Activated CD8-positive, alpha-beta memory T cell treated with anti-CD3 and anti-CD28 coated beads for 4 hours (primary cell): ENCODE data around the gene FGA.
"Not testable (repeated sequence)": the region's sequence is repeated elsewhere in the genome, so short reads cannot be mapped to it uniquely, and the experiment has no call there.

Experiments
- DNase-seq, 2 donors: peaks; one replicate each; pipeline ENCODE4 v3.0.0-alpha.2; 2020; ENCODE audit warnings: low read depth in 2 of 2

The FGA gene

DNA sequence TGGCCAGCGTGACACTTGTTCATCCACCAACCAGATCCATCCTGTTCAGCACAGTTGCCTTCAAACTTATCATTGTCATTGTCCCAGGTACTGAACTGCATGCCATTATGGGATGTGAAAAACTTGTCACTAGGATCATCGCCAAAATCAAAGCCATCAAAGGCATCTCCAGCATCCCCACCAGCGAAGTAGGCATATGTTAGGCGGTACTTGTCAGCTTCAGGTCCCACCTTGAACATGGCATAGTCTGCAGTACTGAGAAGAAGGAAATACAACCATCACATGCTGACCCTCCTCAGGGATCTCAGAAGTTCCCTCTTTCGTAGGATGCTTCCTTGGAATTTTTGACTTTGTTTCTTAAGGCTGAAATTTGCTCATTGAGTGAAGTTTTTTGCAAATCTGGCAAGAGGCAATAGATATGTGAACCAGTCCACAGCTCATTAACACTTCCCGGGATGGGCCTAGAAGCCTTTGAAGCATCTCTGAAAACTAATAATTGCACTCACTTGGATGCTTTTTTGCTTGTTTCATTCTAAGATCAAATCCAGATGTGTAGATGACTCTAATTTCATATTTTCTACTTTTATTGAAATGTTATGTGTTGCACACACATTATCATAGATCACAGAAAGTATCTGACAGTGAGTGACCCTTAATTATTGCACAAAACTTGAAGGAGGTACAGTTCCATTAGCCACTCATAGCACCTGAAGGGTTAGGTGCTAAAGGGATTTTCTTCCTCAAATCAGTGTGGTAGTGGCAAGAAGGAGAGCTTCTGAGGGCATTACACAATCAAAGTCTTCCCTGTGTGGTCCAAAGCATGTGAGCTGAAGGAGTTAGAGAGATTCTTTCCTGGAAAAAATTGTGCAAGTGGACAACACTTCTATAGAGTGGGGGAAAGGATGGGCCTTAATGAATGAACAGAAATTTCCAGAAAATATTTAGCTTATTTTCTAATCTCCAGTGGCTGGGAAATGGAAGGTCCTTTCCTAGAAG, 16.5 kb upstream of the FGA start:
- no peak for DNase-seq

DNA sequence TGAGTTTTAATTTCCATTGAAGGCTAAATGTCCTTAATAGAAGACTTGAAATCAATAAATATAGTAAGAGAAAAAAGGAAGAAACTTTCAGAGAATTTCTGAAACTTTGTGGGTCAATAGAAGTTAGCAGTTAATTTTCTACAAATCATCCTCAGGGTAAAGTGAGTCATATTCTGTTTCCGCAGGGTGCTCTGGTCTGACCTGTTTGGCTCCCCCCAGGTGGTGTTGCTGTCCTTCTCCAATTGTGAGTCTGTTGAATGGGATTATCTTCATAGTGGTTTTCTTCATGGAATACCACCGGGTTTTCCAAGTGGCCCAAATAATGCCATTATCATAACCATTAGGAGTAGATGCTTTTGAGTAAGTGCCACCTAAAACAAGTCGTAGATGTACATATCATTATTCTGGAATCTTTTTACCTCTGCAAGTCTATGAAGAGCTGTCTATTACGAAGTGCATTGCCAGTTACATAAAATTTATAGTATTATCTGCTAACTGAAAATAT, 14.2 kb upstream of the FGA start:
- no peak for DNase-seq

DNA sequence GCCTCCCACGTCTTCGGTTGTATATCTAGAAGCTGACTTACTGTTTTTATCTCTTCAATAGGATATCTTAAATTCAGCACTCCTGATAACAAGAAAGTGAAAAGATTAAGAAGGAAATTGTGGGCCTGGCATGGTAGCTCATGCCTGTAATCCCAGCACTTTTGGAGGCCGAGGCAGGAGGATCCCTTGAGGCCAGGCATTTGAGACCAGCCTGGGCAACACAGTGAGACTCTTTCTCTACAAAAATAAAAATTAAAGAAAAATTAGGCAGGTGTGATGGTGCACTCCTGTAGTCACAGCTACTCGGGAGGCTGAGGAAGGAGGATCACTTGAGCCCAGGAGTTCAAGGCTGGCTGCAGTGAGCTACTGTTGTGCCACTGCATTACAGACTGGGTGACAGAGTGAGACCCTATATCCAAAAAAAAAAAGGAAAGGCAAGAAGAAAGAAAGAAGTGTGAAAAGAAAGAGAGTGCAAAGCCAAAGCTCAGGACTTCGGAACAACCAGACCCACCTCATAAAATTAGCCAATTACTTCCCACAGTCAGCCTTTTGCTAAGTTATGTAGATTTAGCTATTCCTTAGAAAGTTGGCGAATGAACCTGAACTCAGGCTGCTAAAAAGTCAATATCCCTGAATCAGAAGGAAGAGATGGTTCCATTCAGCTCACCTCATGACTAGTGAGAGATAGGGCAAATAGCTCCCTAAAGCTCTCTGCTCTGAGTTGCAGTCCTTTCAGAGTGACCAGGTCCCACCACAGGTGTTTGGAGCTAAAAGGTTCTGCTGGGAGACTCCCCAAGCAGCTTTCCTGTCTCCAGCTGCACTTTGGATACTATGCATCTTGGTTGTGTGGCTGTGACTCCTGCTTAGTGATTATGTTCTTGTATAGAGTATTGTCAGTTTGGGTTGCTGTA, 12.7 kb upstream of the FGA start:
- no peak for DNase-seq

DNA sequence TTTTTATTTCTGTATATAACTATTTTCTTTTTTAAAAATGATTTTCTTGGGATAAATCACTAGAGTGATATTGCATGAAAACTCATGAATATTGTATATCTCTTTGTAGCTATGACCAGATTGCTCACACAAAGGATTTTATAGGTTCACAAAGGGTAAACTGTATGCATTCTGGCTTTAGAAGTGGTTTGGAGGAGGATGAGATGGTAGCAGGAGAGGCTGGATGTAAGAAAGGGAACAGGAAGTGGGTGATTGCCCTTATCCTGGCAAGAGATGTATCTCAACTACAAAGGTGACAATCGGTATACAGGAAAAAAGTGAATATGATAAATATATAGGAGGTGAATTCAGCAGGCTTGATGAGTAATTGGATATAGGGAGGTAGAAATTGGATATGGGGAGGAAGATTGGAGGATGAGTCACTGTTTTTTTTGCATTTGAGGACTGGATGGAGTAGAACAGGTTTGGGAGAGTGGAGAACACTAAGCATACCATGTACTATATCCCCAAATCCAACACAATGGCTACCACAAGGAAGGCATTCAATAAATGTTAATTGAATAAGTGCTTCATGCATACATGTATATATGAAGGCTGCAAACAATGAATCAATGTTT, 12.0 kb upstream of the FGA start:
- DNase-seq, result no peak

DNA sequence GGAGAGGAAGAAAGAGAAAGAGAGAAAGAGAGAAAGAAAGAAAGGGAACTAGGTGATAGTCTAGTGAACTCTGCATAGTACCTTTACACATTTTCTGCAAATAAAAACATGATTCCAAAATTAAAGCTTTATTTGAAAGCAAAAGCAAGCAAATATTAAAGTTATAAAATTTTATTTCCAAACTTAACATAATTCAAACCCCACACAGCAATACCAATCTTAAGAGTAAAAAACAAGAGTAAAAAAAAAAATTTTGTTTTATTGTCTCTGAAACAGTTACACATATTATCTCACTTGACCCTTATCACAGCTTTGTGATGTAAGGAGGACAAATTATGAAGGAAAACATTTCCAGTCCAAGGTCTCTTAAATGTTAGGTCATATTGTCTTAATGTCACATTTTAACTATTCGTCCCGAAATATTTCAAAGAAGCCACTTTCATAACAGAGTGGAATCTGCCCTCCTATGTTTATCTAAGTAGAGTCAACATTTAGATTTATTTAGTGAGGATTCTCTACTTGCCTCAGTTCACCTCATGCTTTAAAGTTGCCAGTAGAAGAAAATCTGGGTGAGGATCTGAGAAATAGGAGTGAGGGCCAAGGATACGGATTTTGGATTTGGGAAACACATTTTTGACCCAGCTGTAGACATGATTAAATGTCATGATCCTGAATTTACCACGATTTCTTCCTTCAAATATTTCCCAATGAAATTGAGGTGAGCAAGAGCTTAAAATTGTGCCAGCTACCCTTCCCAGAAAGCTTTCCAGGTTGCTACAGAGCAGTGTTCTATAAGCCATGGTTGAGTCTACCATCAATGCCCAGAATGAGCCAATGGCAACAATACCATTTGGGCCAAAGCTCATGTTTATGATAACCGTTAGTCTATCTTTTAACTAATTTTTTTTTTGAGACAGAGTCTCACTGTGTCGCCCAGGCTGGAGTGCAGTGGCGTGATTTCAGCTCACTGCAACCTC, 7.5 kb upstream of the FGA start:
- no peak for DNase-seq

GRCh38 chr4:154597281-154597680, 6.7 kb upstream of the FGA start:
- not testable (repeated sequence) for DNase-seq

DNA sequence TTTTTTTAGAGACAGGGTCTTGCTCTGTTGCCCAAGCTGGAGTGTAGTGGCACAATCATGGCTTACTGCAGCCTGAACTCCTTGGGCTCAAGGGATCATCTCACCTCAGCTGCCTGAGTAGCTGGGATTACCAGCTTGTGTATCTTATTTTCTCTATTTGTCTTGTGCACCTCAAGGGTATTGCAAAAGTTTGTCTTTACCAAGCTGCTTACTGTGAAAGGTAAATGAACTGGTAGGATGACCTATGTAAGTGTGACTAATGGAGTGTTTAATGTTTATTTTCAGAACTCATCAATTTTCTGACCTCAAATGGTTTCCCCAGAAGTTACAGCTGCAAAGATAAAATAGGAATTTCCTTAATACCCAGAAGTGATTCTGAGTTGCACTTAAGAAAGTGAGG, 5.3 kb upstream of the FGA start:
- DNase-seq, result no peak

- not testable (repeated sequence) for DNase-seq
Observed at GRCh38 chr4:154594343-154594742, 3.8 kb upstream of the FGA start.

DNA sequence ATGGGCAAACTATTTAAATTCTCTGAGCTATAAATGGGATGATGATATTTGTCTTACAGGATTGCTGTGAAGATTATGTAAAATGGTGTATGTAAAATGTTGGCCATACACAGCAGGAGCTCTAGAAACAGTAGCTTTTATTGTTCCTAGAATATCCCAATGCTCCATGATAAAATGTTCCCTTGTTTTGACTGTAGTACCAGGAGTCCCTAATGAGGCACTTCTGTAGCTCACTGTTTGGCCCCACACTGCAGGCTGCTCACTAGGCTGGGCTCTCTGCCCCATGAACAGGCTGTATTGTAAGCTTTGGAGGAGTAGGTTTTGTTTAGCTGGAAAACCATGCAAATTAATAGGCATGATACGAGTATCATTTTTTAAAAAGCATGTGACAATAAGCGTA, 3.3 kb upstream of the FGA start:
- DNase-seq, result no peak

DNA sequence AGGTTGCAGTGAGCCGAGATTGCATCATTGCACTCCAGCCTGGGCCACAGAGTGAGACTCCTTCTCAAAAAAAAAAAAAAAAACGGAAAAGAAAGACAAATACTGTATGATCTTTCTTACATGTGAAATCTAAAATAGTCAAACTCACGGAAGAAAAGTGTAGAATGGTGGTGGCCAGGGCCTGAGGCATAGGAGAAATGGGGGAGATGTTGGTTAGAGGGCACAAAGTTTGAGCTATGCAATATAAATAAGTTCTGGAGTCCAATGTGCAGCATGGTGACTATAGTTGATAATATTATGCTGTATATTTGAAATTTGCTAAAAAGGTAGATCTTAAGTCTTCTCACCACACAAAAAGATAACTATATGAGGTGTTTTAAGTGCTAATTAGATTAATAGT, 1.3 kb upstream of the FGA start:
- no peak for DNase-seq

GRCh38 chr4:154589296-154590197, 995 bp downstream of the FGA start:
- DNase-seq, result no peak

- no peak for DNase-seq
Observed at GRCh38 chr4:154588198-154588597, 2.3 kb downstream of the FGA start.

GRCh38 chr4:154586296-154587033, 4.1 kb downstream of the FGA start:
- DNase-seq, result no peak

DNA sequence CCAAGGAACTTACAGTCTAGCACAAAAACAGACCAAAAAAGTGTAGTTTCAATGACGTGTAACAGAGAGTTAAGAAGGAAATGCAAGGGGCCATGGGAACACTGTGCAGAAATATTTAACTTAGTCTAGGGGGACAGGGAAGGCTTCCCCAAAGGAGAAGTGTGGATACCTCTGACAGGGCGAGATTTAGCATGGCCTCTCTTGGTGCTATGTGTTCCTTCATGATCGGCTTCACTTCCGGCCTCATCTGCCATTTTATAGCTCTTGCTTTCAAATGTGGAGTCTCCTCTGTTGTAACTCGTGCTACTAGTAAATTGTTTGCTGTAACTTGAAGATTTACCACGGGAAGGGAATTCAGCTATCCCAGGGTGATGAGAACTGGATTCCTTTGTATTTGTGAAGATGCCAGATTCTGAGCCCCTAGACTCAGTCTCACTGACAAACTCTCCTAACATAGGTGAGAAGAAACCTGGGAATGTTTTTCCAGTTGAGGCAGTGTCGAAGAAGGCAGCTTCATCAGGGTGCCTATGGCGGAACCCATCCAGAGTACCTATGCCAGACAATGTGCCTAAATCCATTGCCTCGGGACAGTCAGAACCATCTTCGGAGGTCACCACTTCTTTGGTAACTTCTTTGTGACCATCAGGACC, 5.0 kb downstream of the FGA start:
- DNase-seq, result no peak

DNA sequence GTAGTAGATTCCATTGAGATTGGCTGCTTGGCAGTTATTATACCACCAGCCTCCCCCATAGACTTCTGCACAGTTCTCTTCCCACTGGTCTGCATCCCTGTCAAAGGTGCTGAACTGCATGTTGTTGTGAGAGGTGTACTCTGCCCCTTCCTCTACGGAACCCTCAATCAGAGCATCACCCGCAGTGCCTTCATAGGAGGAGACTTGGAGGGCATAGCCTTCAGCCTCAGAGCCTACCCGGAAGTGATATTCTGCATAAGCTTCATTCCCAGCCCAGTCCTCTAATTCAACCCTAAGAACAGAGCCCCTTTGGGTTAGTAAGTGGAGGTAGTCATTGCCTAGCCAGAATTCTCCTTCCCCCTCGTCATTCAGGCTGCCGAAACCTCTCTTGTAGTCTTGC, 6.3 kb downstream of the FGA start:
- no peak for DNase-seq

- no peak for DNase-seq
Observed at GRCh38 chr4:154583677-154584076, 6.9 kb downstream of the FGA start.

DNA sequence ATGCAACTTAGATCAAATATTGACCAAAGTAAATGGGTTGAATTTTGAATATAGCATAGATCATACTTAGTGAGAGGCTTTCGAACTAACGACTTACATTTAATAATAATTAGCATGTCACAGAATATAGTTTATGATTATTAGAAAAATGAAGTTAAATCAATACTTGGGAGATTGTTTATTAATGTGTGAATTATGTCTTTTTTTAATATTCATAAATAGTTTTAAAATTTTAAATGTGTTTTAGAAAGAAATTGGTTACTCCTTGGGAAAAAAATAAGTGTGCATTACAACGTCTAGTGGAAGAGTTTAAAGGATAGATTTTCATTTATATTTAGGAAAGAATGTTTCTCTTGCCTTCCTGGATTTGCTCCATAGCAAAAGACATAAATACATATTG, 7.3 kb downstream of the FGA start:
- no peak for DNase-seq

DNA sequence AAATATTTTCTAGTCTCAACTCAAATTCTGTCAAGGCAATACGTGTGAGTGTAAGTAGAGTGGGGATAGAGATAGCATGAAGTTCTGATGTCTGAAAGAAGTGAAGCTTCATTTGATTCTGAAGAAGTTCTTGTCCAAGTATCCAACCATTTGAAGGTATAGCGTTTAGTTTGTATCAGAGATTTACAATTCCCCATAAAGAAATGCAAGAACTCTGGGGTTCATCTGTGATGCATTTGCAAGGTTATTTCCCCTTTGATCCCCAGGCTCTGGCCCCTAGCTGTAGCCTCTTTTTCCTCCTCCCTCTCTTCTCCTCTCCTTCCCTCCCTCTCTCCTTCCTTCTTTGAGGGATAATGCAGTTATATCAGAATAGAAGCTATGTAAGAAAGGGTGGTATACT, 7.8 kb downstream of the FGA start:
- DNase-seq, result no peak
